BJ (cell line): ENCODE measurements around the gene MSMP. TPM values are rescaled to one million over a fixed set of nuclear protein-coding genes. Genes with fewer than 3 reads are reported as not detected.

Experiments
- CTCF ChIA-PET: fragments of 350-600 bp; formaldehyde crosslinking; extraction: SDS; loops from one replicate; lab custom pipeline; 2021; ENCODE audit warnings: antibody characterized with exemption, inconsistent platforms; lab: Yijun Ruan, JAX
- POLR2A ChIA-PET: fragments of 300-600 bp; sonication (Branson Sonifier 250); formaldehyde crosslinking; extraction: SDS; loops from one replicate; lab custom pipeline; 2021; ENCODE audit warnings: antibody characterized with exemption; lab: Charles Lee
- DNase-seq: peaks from one replicate; pipeline ENCODE4 v3.0.0-alpha.2; 2011; ENCODE audit warnings: low read depth
- H3K27me3 ChIP-seq: 2 replicates; pipeline ENCODE4 v1.6.0; 2011; ENCODE audit warnings: low read length; ENCODE audit not compliant: control insufficient read depth, insufficient read depth
- H3K36me3 ChIP-seq: 2 replicates; pipeline ENCODE4 v1.5.1; 2011; ENCODE audit warnings: low read length; ENCODE audit not compliant: control insufficient read depth, insufficient read depth
- H3K4me3 ChIP-seq: 2 replicates; pipeline ENCODE4 v1.5.1; 2011; ENCODE audit warnings: low read depth, mild to moderate bottlenecking, control low read depth, low read length
- CTCF ChIP-seq: IDR thresholded peaks from 2 replicates; pipeline ENCODE4 v1.5.1; 2011; ENCODE audit warnings: low read depth, mild to moderate bottlenecking, control low read depth, inconsistent platforms, low read length, moderate library complexity; ENCODE audit not compliant: insufficient read depth
- polyA plus RNA-seq: library from polyadenylated mRNA; depleted of rRNA; stranded (reverse); fragments of >200 nt; gene quantifications from 2 replicates; pipeline ENCODE4 v1.2.3, GENCODE V29; 2011; rRNA removed
- small RNA-seq: library from RNA; depleted of rRNA; stranded (forward); fragments of <200 nt; gene quantifications from one replicate; pipeline ENCODE3, GENCODE V24; 2012; ENCODE audit warnings: low replicate concordance, low read depth; ENCODE audit not compliant: insufficient read length

MSMP gene
- polyA plus RNA-seq, 1 experiment = not detected

DNA sequence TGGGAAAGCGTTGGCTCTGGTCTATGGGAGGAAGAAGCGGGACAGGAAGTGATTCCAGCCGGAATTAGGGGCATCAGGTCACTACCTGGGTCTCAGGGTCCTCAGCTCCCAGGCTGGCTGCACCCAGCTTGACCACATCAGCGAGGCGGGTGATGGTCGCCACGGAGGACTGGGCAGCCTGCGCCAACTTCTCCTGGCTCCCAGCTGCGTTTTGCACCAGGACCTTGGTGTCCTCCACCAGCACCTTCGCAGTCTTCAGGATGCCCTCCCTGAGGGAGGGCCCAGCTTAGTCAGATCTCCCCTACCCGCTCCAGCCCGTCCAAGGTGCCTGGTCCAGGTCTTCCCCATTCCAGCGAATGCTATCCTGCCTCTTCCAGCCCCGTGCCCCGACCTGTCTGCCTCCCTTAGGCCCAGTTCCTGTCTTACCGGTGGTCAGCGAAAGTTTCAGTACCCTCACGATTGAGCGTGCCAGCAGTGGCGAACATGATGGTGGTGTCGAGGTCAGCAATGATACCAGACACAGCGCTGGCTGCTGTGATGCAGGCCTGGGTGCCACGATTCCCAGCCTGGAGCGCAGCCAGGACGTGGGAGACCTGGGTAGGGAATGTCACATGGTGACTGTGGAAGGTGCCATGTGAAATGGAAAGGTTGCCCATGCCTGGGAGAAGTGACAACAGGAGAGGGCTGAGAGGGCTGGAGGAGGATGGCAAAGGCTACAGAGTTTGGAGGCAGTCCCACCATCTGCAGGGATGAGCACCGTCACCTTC lies 50.0 kb downstream of the MSMP start:
- DNase-seq = no peak
- ChIA-PET POLR2A (no interaction called here), CTCF (interaction anchor here (1.6 to 16.4 kb wide), 2 partner anchors 7 to 22 kb away, joined by 3 to 177 read pairs; no protein-coding TSS in a partner anchor)
- H3K27me3 ChIP-seq = no peaks in the 10 kb centered on the region
- H3K36me3 ChIP-seq = peaks cover 77% of the 10 kb centered on the region
- TF ChIP-seq CTCF = no peak
- no peak overlapping the region for H3K4me3 ChIP-seq

Small RNA genes within 50 kb of the gene (small RNA-seq; reads per million reads assigned to genes)
- gene MIR6853 = 0.63 reads per million

Other genes with a start within 250 kb of the MSMP start
- 23.2 and 32.6 TPM in 2 replicates for gene TESK1, start 149.0 kb downstream of the MSMP start, polyA plus RNA-seq
- 1.1 and 1.7 TPM in 2 replicates for gene CD72, start 135.9 kb downstream of the MSMP start, polyA plus RNA-seq
- gene SIT1, start 103.3 kb downstream of the MSMP start, polyA plus RNA-seq = not detected in 2 replicates
- 235 and 1,738 TPM in 2 replicates for gene RMRP, start 96.3 kb downstream of the MSMP start, polyA plus RNA-seq
- 22.0 and 27.9 TPM in 2 replicates for gene CCDC107, start 96.0 kb downstream of the MSMP start, polyA plus RNA-seq
- 2.7 and 4.1 TPM in 2 replicates for gene ARHGEF39, start 89.1 kb downstream of the MSMP start, polyA plus RNA-seq
- gene CA9, start 80.3 kb downstream of the MSMP start, polyA plus RNA-seq = 0.13 and 0.32 TPM in 2 replicates
- gene TPM2, start 64.4 kb downstream of the MSMP start, polyA plus RNA-seq = 1,727 and 2,061 TPM in 2 replicates
- gene TLN1, start 22.1 kb downstream of the MSMP start, polyA plus RNA-seq = 215 and 399 TPM in 2 replicates
- gene CREB3, start 21.6 kb downstream of the MSMP start, polyA plus RNA-seq = 67.9 and 75.8 TPM in 2 replicates
- gene GBA2, start 5.0 kb downstream of the MSMP start, polyA plus RNA-seq = 30.3 and 44.1 TPM in 2 replicates
- 17.4 and 19.7 TPM in 2 replicates for gene RGP1, start 5.0 kb downstream of the MSMP start, polyA plus RNA-seq
- 30.1 and 33.4 TPM in 2 replicates for gene NPR2, start 37.3 kb upstream of the MSMP start, polyA plus RNA-seq
- 0.50 and 0.85 TPM in 2 replicates for gene SPAG8, start 58.0 kb upstream of the MSMP start, polyA plus RNA-seq
- 20.9 and 30.0 TPM in 2 replicates for gene HINT2, start 60.8 kb upstream of the MSMP start, polyA plus RNA-seq
- gene FAM221B, start 74.5 kb upstream of the MSMP start, polyA plus RNA-seq = not detected in 2 replicates
- 3.4 and 5.6 TPM in 2 replicates for gene TMEM8B, start 75.0 kb upstream of the MSMP start, polyA plus RNA-seq
- gene OR13J1, start 116.1 kb upstream of the MSMP start, polyA plus RNA-seq = not detected in 2 replicates
- gene HRCT1, start 151.9 kb upstream of the MSMP start, polyA plus RNA-seq = 0.47 and 0.93 TPM in 2 replicates
- 0.23 and 0.32 TPM in 2 replicates for gene SPAAR, start 155.2 kb upstream of the MSMP start, polyA plus RNA-seq
- 0.33 and 0.53 TPM in 2 replicates for gene OR2S2, start 203.9 kb upstream of the MSMP start, polyA plus RNA-seq